Activated CD4-positive, alpha-beta T cell treated with anti-CD3 and anti-CD28 coated beads, Interleukin-2, amount 10 ng/mL, durations not matched to agents 7 days and 5 days (primary cell): ENCODE measurements around the gene LY9. TPM values are rescaled to one million over a fixed set of nuclear protein-coding genes. Genes with fewer than 3 reads are reported as not detected.
"Not testable (repeated sequence)": the region's sequence is repeated elsewhere in the genome, so short reads cannot be mapped to it uniquely, and the experiment has no call there.

ENCODE experiments used
- CTCF ChIA-PET: fragments of 350-600 bp; sonication (Branson Sonifier 250); formaldehyde crosslinking; loops from one replicate; lab custom pipeline; 2021; ENCODE audit warnings: antibody characterized with exemption; lab: Charles Lee
- POLR2A ChIA-PET: fragments of 350-600 bp; sonication (Branson Sonifier 250); formaldehyde crosslinking; loops from one replicate; lab custom pipeline; 2021; ENCODE audit warnings: antibody characterized with exemption; lab: Charles Lee
- DNase-seq: peaks from one replicate; pipeline ENCODE4 v3.0.0-alpha.2; 2020
- H3K27ac Mint-ChIP-seq: one replicate; pipeline ENCODE4 v1.8.0; 2021; ENCODE audit warnings: mild to moderate bottlenecking, moderate library complexity, mixed read lengths
- H3K27me3 Mint-ChIP-seq: one replicate; pipeline ENCODE4 v1.8.0; 2021; ENCODE audit warnings: mixed read lengths
- H3K36me3 Mint-ChIP-seq: one replicate; pipeline ENCODE4 v1.8.0; 2021; ENCODE audit warnings: low read depth, mixed read lengths
- H3K4me1 Mint-ChIP-seq: one replicate; pipeline ENCODE4 v1.8.0; 2021; ENCODE audit warnings: mixed read lengths
- H3K4me3 Mint-ChIP-seq: one replicate; pipeline ENCODE4 v1.8.0; 2021; ENCODE audit warnings: mild to moderate bottlenecking, moderate library complexity, mixed read lengths
- H3K9me3 Mint-ChIP-seq: one replicate; pipeline ENCODE4 v1.8.0; 2021; ENCODE audit warnings: mixed read lengths
- total RNA-seq, 2 experiments: library from RNA; stranded (reverse); gene quantifications; one replicate each; pipeline ENCODE4 v1.2.3, GENCODE V29; 2021

The LY9 gene
- total RNA-seq, 2 experiments from 2014 or later: 45.9 to 49.0 TPM

DNA sequence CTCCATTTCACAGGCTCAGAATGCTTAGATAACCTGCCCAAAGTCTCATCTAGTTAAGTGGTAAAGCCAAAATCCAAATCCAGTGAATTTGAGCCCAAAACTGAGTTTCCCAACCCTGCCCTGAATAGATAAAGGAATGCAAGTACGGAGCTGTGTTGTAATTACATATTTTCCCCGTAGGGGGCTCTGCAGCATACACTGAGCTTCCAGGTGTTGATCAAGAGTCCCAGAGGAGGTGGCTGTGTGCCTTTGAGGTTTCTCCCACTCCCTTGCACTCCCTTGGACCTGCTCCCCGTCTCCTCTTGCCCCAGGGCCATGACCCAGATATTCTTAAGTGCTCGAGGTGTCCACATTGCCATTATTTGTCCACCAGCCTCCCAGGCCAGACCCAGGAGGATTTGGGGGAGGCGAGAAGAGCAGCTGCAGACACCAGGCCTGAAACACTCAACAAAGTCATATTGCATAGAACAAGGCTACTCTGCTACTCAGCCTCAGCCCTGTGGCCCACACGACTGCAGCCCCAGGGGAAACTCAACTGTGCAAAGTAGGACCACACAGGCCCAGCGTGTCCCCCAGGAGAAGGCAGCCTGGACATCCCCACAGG, 18.4 kb upstream of the LY9 start:
- ChIA-PET POLR2A (interaction anchor here (0.9 kb wide), 1 partner anchor 268 kb away, joined by 3 read pairs; the partner anchor contains the start of gene USF1), CTCF (interaction anchor here (0.8 to 4.0 kb wide), 24 partner anchors 9 to 198 kb away, joined by 3 to 27 read pairs (median 4); partner anchors contain the start of genes CD48, ITLN2 and LY9)
- Mint-ChIP-seq H3K4me3 (no peak overlapping the region), H3K4me1 (peaks cover 46% of the 10 kb centered on the region), H3K9me3 (no peaks in the 10 kb centered on the region), H3K27ac (no peak overlapping the region), H3K27me3 (no peaks in the 10 kb centered on the region), H3K36me3 (peaks cover 1% of the 10 kb centered on the region)
- peak; percentile 62 for DNase-seq

- POLR2A ChIA-PET: no interaction called here
- no peak overlapping the region for H3K27ac Mint-ChIP-seq
- H3K9me3 Mint-ChIP-seq: no peaks in the 10 kb centered on the region
- no peaks in the 10 kb centered on the region for H3K36me3 Mint-ChIP-seq
- H3K27me3 Mint-ChIP-seq: peaks cover 2% of the 10 kb centered on the region
- DNase-seq: no peak
- CTCF ChIA-PET: interaction anchor here (1.2 to 1.7 kb wide), 5 partner anchors 11 to 56 kb away, joined by 3 to 9 read pairs (median 4); no protein-coding TSS in a partner anchor
- H3K4me1 Mint-ChIP-seq: peaks cover 52% of the 10 kb centered on the region
- no peak overlapping the region for H3K4me3 Mint-ChIP-seq
Observed at GRCh38 chr1:160778976-160779375, 17.0 kb upstream of the LY9 start.

GRCh38 chr1:160779626-160780397, 16.2 kb upstream of the LY9 start:
- H3K4me3 Mint-ChIP-seq: no peak overlapping the region
- H3K36me3 Mint-ChIP-seq: no peaks in the 10 kb centered on the region
- no peak for DNase-seq
- ChIA-PET POLR2A (no interaction called here), CTCF (interaction anchor here (1.0 to 2.0 kb wide), 10 partner anchors 9 to 172 kb away, joined by 3 to 9 read pairs (median 4); no protein-coding TSS in a partner anchor)
- H3K27me3 Mint-ChIP-seq: peaks cover 2% of the 10 kb centered on the region
- H3K27ac Mint-ChIP-seq: no peak overlapping the region
- peaks cover 46% of the 10 kb centered on the region for H3K4me1 Mint-ChIP-seq
- no peaks in the 10 kb centered on the region for H3K9me3 Mint-ChIP-seq

GRCh38 chr1:160780398-160780755, 15.6 kb upstream of the LY9 start:
- Mint-ChIP-seq H3K4me3 (no peak overlapping the region), H3K9me3 (no peaks in the 10 kb centered on the region), H3K27me3 (peaks cover 6% of the 10 kb centered on the region), H3K36me3 (no peaks in the 10 kb centered on the region), H3K4me1 (peaks cover 40% of the 10 kb centered on the region), H3K27ac (no peak overlapping the region)
- ChIA-PET CTCF (interaction anchor here (1.0 to 2.0 kb wide), 9 partner anchors 10 to 171 kb away, joined by 3 to 9 read pairs (median 4); no protein-coding TSS in a partner anchor), POLR2A (no interaction called here)
- DNase-seq: no peak

- DNase-seq: no peak
- Mint-ChIP-seq H3K4me3 (no peak overlapping the region), H3K4me1 (peaks cover 33% of the 10 kb centered on the region), H3K27ac (no peak overlapping the region), H3K9me3 (no peaks in the 10 kb centered on the region), H3K36me3 (no peaks in the 10 kb centered on the region), H3K27me3 (peaks cover 6% of the 10 kb centered on the region)
- CTCF ChIA-PET: interaction anchor here (0.6 to 2.3 kb wide), 13 partner anchors 8 to 172 kb away, joined by 3 to 9 read pairs (median 4); no protein-coding TSS in a partner anchor
- POLR2A ChIA-PET: interaction anchor here (0.6 kb wide), 1 partner anchor 51 kb away, joined by 3 read pairs; no protein-coding TSS in a partner anchor
Observed at GRCh38 chr1:160781186-160781766, 14.7 kb upstream of the LY9 start.

DNA sequence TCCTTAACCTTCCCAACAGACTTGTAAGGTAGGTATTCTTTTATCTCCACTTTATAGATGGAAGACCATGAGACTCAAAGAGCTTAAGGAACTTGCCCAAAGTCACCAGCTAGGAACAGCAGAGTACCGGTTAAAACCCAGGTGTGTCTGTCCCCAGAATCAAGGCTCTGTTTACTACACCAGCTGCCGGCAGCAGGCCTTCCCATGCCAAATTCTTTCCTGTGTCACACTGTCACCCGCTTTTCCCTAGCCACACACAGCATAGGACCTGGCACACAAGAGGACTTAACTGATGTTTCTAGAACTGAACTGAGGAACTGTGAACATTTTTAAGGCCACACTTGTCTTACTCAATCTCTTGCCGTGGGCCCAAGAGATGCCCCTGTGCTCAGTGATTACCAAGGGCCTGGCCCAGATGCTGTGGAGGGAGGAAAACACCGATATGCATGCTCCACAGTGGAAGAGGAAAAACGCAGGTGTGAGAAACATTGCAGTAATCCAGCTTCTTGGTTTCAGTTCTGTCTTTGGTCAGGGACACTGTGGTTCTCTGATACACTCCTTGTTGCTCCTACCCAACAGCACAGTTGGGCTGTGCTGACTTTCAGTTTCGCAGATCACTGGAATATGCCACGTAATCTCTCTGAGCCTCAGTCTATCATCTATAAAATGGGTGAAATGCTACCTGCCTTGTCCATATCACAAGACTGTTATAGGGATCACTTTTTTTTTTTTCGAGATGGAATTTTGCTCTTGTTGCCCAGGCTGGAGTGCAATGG, 13.9 kb upstream of the LY9 start:
- Mint-ChIP-seq H3K4me1 (peaks cover 32% of the 10 kb centered on the region), H3K9me3 (no peaks in the 10 kb centered on the region), H3K4me3 (peak overlapping the region; percentile 8), H3K27ac (peak overlapping the region; percentile 88), H3K36me3 (no peaks in the 10 kb centered on the region), H3K27me3 (peaks cover 6% of the 10 kb centered on the region)
- ChIA-PET CTCF (interaction anchor here (0.6 to 2.3 kb wide), 14 partner anchors 8 to 171 kb away, joined by 3 to 9 read pairs (median 4); no protein-coding TSS in a partner anchor), POLR2A (interaction anchor here (0.6 kb wide), 1 partner anchor 50 kb away, joined by 3 read pairs; no protein-coding TSS in a partner anchor)
- DNase-seq: peak; percentile 54

GRCh38 chr1:160782988-160783765, 12.8 kb upstream of the LY9 start:
- CTCF ChIA-PET: interaction anchor here (1.3 to 2.3 kb wide), 5 partner anchors 10 to 56 kb away, joined by 3 to 9 read pairs (median 5); no protein-coding TSS in a partner anchor
- H3K4me3 Mint-ChIP-seq, H3K27ac Mint-ChIP-seq, H3K9me3 Mint-ChIP-seq, H3K36me3 Mint-ChIP-seq, POLR2A ChIA-PET, H3K27me3 Mint-ChIP-seq, DNase-seq: not testable (repeated sequence)
- H3K4me1 Mint-ChIP-seq: peaks cover 25% of the 10 kb centered on the region

- H3K4me1 Mint-ChIP-seq: peaks cover 6% of the 10 kb centered on the region
- ChIA-PET CTCF (interaction anchor here (0.6 to 1.9 kb wide), 4 partner anchors 8 to 41 kb away, joined by 3 to 8 read pairs (median 5); no protein-coding TSS in a partner anchor), POLR2A (no interaction called here)
- DNase-seq: no peak
- H3K27ac Mint-ChIP-seq: no peak overlapping the region
- H3K4me3 Mint-ChIP-seq: no peak overlapping the region
- H3K9me3 Mint-ChIP-seq: no peaks in the 10 kb centered on the region
- no peaks in the 10 kb centered on the region for H3K36me3 Mint-ChIP-seq
- H3K27me3 Mint-ChIP-seq: peaks cover 4% of the 10 kb centered on the region
Observed at GRCh38 chr1:160789051-160789701, 6.8 kb upstream of the LY9 start.

DNA sequence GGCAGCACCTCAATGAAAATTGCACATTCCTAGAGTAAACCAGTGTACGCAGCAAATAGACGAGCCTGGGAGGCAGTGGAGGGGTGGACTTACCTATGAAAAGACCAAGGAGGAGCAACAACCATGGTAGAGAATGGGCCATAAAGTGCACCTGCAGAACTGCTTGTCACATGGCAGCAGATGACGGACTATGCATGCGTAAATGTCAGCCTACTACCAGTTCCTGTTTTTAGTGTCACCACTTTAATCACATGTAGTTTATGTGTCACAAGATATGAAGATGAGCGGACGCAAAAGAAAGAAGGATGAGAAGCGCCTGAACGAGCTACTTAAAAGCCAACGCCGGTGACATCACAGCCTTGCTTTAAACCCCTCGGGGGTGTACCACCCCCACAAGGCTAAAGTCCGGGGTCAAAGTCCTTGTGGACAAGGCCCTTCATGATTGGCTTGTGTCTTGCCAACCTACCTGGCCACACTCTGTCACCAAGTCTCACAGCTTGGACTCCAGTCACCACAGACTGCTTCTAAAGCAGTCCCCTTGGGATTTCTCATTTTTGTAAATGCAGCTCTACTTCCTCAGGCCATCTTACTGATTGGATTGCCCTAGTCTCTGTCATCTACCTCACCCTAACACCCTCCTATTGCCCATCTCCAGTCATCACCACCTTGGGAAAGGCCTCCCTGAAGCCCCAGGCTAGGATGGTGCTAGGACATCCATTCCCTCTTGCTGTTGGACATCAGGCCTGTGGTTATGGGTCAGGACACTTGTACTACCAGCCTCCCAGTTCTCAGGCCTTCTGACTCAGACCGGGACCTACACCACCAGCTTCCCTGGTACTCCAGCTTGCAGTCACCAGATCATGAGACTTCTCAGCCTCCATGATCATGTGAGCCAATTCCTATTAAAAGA, 6.0 kb upstream of the LY9 start:
- H3K4me1 Mint-ChIP-seq: peaks cover 11% of the 10 kb centered on the region
- no peak overlapping the region for H3K4me3 Mint-ChIP-seq
- H3K36me3 Mint-ChIP-seq: no peaks in the 10 kb centered on the region
- DNase-seq: no peak
- no peaks in the 10 kb centered on the region for H3K9me3 Mint-ChIP-seq
- ChIA-PET CTCF (interaction anchor here (0.6 to 2.1 kb wide), 8 partner anchors 8 to 123 kb away, joined by 3 to 8 read pairs (median 4); no protein-coding TSS in a partner anchor), POLR2A (interaction anchor here (0.6 kb wide), 1 partner anchor 46 kb away, joined by 3 read pairs; no protein-coding TSS in a partner anchor)
- H3K27me3 Mint-ChIP-seq: peaks cover 2% of the 10 kb centered on the region
- H3K27ac Mint-ChIP-seq: no peak overlapping the region

DNA sequence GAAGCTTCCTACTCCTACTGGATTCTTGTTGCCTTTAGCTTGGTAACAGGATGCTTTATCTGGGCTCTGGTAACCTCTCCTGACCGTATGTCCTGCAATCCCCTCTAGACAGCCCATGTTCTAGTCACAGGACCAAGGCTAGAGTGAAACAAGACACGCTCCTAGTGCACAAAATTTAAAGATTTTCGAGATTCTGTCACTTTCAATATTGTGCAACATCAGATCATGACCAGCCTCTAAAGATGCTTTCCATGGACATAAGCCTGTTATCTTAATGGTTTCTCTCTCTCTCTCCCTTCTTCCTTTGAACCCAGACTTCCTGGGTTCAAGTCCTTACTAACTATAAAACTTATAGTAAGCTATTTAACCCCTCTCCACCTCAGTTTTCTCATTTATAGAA, 1.6 kb upstream of the LY9 start:
- no peak for DNase-seq
- Mint-ChIP-seq H3K9me3 (no peaks in the 10 kb centered on the region), H3K36me3 (peaks cover 23% of the 10 kb centered on the region), H3K4me1 (peaks cover 51% of the 10 kb centered on the region), H3K27me3 (no peaks in the 10 kb centered on the region), H3K4me3 (no peak overlapping the region), H3K27ac (peak overlapping the region; percentile 20)
- ChIA-PET CTCF (interaction anchor here (1.2 to 3.1 kb wide), 5 partner anchors 12 to 113 kb away, joined by 4 to 14 read pairs (median 5); no protein-coding TSS in a partner anchor), POLR2A (no interaction called here)
